IMR-90 (cell line): ENCODE measurements around the gene TMBIM1.
"Not testable (repeated sequence)": the region's sequence is repeated elsewhere in the genome, so short reads cannot be mapped to it uniquely, and the experiment has no call there.

Source experiments
- MAFK ChIP-seq: IDR thresholded peaks from 2 replicates; pipeline ENCODE4 v1.6.1; 2012; ENCODE audit warnings: low read depth, low read length, improper control_type of control experiment
- TF ChIP-seq, protein P1 (sequence below): fragments of 150-350 bp; IDR thresholded peaks from 2 replicates; pipeline ENCODE4 v1.6.1; 2017; ENCODE audit warnings: mild to moderate bottlenecking, antibody characterized with exemption, low read length, low read depth

DNA sequence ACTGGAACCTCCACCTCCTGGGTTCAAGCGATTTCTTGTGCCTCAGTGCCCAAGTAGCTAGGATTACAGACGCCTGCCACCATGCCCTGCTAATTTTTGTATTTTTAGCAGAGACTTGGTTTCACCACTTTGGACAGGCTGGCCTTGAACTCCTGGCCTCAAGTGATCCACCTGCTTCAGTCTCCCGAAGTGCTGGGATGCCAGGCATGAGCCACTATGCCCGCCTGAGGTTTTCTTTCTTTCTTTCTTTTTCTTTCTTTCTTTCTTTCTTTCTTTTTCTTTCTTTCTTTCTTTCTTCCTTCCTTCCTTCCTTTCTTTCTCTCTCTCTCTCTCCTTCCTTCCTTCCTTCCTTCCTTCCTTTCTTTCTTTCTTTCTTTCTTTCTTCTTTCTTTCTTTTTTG is 22.5 kb upstream of the TMBIM1 start:
- TF ChIP-seq, protein P1, sequence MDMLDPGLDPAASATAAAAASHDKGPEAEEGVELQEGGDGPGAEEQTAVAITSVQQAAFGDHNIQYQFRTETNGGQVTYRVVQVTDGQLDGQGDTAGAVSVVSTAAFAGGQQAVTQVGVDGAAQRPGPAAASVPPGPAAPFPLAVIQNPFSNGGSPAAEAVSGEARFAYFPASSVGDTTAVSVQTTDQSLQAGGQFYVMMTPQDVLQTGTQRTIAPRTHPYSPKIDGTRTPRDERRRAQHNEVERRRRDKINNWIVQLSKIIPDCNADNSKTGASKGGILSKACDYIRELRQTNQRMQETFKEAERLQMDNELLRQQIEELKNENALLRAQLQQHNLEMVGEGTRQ: not testable (repeated sequence)
- TF ChIP-seq MAFK: not testable (repeated sequence)
